ENCODE data around the gene CCT8L2.
"Not testable (repeated sequence)": the region's sequence is repeated elsewhere in the genome, so short reads cannot be mapped to it uniquely, and the experiment has no call there.

CCT8L2 gene

DNA sequence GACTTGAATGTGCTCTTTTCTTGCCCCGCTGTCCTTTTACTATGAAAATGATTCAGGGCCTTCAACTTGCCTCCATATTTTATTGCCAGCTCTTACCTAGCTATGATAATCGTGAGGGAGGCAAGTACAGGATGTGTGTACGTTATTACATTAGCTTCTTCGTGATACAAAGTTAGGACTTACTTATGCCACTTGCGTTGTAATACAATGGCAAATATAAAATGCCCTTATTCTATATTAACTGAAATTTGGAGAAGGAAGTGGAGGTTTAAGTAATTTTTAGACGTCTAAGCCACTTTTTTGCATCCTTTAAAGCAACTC lies 10.8 kb upstream of the CCT8L2 start:
- TF ChIP-seq, protein P1, sequence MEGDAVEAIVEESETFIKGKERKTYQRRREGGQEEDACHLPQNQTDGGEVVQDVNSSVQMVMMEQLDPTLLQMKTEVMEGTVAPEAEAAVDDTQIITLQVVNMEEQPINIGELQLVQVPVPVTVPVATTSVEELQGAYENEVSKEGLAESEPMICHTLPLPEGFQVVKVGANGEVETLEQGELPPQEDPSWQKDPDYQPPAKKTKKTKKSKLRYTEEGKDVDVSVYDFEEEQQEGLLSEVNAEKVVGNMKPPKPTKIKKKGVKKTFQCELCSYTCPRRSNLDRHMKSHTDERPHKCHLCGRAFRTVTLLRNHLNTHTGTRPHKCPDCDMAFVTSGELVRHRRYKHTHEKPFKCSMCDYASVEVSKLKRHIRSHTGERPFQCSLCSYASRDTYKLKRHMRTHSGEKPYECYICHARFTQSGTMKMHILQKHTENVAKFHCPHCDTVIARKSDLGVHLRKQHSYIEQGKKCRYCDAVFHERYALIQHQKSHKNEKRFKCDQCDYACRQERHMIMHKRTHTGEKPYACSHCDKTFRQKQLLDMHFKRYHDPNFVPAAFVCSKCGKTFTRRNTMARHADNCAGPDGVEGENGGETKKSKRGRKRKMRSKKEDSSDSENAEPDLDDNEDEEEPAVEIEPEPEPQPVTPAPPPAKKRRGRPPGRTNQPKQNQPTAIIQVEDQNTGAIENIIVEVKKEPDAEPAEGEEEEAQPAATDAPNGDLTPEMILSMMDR (IDR thresholded peaks at IDR 0.05): no peak
- peak overlapping the region; percentile 71 for H3K4me3 ChIP-seq
- H3K27ac ChIP-seq: no peak overlapping the region
- DNase-seq (ENCODE audit: low spot score): no peak

DNA sequence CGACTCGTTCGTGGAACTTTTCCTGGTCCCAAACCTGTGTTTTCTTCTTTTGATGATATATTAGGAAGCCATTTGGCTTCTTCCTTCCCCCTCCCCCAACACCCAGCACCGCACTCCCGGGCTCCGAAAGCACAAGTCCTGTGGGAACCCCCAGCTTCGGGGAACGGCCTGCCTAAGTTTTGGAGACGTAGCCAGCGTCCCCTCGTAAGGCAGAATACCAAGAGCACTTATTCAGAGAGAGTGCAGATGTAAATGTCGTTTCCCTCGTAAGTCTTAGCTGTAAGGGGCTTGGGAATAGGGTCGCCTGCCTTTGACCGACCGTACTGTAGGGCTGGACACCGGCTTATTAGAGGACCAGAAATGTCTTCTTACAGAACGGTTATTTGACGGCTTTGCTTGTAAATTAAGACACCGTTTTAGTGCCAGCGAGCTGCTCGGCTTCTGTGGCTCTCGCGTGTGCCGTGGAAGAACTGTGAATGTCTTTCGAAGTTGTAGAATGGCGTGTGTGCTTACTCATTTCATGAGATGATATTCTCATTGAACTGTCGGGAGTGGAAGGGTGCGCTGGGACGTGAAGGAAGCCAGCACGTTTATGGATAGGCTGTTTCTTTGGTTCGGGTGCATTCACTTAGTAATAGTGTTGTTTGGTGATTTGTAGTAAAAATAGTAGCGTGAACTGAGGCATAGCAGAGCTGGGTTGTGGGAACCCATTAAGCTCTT lies 10.3 kb upstream of the CCT8L2 start:
- DNase-seq (ENCODE audit: low spot score): not testable (repeated sequence)
- peak overlapping the region in 1 of 2 donors; percentile 89 for H3K27ac ChIP-seq
- H3K4me3 ChIP-seq: peak overlapping the region; percentile 71

DNA sequence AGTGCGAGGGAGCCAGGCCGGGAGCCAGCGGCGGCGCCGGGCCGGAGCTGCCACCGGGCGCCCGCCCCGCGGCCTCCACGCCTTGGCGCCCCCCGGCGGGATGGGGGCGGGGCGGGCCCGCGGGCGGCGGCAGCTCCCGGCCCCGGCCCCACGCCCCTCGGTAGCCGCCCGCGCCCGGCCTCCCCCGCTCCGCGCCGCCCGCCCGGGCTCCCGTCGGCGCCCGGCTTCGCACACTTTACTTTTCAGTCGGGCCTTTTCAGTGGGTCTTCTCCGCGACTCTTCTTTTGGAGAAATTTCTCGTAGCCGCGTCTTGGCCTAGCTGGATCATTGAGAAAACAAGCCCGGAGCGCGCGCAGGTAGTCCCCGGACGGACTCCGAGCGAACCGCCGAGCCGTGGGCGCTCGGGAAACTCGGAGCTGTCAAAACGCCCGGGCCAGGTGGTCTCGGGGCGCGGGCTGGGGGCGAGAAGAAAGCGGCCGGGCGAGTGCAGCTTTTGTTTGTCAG lies 9.7 kb upstream of the CCT8L2 start:
- Histone ChIP-seq H3K27ac (peak overlapping the region in 1 of 2 donors; percentile 89), H3K4me3 (peak overlapping the region; percentile 71)
- not testable (repeated sequence) for DNase-seq (ENCODE audit: low spot score)

DNA sequence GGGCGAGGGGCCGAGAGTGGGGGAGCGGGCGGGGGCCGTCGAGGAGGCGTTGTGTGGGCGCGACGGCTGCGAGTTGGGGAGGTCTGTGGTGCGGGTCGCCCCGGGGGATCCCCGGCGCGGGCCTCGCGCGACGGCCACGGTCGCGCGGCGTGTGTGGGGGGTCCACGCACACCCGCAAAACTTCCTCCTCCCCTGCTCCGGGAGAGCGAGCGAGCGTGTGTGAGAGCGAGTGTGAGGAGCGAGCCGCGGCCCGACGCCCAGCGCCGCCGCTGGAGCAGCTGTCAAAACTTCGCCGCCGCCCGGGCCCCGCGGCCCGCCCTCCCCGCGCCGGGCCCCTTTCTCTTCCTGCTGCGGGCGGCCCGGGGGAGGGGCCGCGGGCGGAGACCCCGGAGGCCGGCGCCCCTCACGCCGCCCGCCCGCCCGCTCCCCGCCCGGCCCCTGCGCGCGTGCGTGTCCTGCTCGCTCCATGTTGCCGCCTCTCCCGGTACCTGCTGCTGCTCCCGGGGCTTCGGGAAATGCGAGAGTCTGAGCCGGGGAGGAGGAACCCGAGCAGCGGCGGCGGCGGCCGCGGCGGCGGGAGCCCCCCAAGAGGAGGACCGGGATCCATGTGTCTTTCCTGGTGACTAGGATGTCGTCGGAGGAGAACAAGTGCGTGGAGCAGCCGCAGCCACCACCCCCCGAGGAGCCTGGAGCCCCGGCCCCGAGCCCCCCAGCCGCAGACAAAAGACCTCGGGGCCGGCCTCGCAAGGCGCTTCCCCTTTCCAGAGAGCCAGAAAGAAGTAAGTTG lies 9.0 kb upstream of the CCT8L2 start:
- peak overlapping the region; percentile 71 for H3K4me3 ChIP-seq
- DNase-seq (ENCODE audit: low spot score): no peak
- TF ChIP-seq, protein P1 (IDR thresholded peaks at IDR 0.05): no peak
- peak overlapping the region in 1 of 2 donors; percentile 89 for H3K27ac ChIP-seq

DNA sequence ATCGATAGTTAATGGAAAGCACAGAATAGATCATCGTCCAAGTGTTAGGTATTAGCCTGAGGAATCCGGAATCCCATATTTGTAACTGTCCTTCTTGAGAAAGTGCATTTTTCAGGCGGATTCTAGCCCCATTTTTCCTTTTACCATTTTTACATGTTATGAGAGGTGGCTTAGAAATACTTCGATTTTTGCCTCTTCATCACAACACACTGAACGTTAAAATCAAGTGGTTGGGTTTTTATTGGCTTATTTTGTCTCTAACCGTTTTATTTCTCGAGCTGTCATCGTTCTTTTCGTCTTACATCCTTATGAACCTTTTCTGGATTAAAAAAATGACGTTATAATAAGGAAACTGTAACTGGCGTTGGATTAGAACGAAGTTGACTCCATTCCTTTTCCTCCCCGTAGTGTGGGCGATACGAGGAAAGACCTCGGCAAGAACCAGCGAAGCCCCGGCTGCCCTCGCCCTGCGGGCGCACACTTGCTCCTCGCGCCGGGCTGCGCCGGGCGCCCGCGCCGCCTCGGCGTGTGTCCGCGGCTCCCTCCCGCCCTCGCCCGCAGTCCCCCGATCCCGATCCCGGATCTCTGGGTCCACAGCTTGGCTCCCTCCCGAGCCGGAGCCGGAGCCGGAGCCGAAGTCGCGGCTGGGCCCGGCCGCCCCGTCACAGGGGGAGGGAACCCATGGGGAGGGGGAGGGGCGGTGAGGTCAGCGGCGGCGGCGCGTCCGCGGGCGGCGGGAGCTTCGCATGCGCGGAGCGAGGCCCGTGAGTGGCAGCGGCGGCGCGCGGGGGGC lies 8.2 kb upstream of the CCT8L2 start:
- Histone ChIP-seq H3K27ac (peak overlapping the region in 1 of 2 donors; percentile 89), H3K4me3 (peak overlapping the region; percentile 71)
- not testable (repeated sequence) for DNase-seq (ENCODE audit: low spot score)

DNA sequence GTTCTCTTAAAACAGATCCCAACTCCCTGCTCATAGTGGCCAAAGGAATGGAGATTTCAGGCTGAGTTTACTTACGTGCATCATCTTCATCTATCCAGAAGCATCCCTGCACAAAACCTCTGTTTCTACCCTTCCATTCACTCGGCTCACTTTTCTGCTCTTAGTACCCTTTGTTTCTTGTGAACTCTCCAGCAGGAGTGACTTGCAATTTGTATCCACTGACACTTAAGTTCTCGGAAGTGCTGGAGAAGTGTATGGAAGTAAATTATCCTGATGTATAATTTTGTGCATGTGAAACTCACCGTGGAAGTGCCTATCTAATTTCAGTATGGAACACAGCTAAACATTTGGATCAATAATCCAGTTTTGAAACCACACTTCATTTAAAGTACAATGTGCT lies 7.0 kb upstream of the CCT8L2 start:
- DNase-seq (ENCODE audit: low spot score); H3K4me3 ChIP-seq; H3K27ac ChIP-seq: not testable (repeated sequence)

DNA sequence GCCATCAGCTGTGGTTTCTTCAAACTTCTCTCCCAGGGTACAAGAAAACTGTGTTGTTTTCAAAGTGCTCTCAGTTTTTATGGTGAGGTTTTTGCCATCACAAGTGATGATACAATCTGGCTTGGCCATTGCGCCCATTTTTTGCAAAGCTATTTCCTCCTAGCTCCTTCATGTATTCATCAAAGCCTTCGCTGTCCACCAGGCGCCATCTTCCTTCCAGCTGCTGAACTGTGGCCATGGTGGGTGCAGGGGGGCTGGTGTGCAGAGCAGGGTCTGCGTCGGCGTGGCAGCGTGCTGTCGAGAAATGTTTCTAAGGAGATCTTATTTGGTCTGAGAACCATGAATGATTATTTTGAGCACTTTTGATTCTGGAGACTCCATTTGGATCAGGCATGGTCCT lies 2.6 kb upstream of the CCT8L2 start:
- not testable (repeated sequence) for DNase-seq (ENCODE audit: low spot score)

DNA sequence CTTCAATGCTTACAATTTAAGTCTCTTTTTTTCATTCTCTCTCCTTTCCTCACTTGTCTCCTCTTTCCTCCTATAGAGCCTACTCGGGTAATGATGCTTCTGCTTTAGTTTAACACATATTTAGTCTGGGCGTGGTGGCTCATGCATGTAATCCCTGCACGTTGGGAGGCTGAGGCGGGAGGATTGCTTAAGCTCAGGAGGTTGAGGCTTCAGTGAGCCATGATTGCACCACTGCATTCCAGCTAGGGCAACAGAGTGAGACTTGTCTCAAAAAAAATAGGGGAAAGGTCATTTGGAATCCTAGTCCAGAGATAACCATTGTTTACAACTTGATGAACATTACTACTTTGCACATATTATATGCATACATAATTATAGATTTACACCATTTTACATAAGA lies 1.4 kb upstream of the CCT8L2 start:
- TF ChIP-seq, protein P1 (IDR thresholded peaks at IDR 0.05): no peak
- Histone ChIP-seq H3K4me3 (no peak overlapping the region), H3K27ac (no peak overlapping the region)
- no peak for DNase-seq (ENCODE audit: low spot score)

More for the DNA sequence above, 2.6 kb upstream of the CCT8L2 start:
- not testable (repeated sequence) for H3K4me3 ChIP-seq, H3K27ac ChIP-seq

DNA sequence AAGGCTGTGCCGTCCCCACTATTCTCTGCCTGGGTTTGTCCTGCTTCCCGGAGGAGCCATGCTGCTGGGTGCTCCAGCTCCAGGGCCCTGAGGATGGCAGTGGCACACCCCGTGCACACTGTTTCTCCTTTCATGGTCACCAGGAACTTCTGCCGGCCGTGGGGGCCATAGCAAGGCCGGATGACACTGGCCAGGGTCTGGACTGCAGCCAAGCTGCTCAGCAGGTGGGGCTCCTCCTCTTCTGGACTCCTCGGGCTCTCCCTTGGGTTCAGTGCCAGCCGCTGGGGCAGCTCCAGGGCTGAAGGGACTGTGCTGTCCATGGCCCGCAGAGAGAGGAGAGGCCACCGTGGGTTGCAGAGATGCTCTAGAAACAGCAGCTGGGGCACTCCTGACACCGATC lies 379 bp downstream of the CCT8L2 start:
- H3K27ac ChIP-seq; H3K4me3 ChIP-seq; DNase-seq (ENCODE audit: low spot score): not testable (repeated sequence)

DNA sequence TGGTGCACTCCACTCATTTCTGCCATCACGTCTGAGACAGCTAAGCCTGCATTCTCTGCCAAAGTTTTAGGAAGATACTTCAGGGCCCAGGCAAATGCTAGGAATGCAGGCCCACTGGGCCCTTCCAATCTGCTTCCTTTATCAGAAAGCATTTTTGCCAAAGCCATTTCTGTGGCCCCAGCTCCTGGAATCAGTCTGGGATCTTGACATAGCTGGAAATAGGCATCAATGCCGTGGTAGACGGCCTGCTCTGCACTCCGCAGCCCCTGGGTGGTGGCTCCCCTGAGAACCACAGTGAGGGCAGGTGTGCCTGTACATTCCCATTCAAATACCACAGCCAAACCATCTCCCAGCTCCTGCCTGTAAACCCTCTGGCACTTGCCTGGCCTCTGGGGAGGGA lies 1.5 kb downstream of the CCT8L2 start:
- DNase-seq (ENCODE audit: low spot score); H3K4me3 ChIP-seq; H3K27ac ChIP-seq: not testable (repeated sequence)
